Measurements from ENCODE around the gene EPHA4.

DNA sequence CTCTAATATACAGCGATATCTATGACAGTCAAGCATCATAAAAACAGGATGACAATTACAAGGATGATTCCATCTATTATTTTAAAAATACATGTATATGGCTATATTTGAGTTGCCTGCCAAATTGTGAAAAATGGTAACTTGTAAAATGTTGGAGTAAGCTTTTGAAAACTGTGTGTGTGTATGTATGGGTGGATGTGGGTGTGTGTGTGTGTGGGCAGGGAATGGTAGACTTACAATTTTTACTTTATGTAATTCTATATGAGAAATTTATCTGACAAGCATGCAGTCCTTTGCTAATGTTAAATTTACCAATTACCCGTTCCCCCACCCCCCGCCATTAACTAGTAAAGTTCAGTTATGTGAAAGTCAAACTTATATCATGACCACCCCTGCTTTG lies 14.0 kb downstream of the EPHA4 start:
- TF ChIP-seq, protein P1, sequence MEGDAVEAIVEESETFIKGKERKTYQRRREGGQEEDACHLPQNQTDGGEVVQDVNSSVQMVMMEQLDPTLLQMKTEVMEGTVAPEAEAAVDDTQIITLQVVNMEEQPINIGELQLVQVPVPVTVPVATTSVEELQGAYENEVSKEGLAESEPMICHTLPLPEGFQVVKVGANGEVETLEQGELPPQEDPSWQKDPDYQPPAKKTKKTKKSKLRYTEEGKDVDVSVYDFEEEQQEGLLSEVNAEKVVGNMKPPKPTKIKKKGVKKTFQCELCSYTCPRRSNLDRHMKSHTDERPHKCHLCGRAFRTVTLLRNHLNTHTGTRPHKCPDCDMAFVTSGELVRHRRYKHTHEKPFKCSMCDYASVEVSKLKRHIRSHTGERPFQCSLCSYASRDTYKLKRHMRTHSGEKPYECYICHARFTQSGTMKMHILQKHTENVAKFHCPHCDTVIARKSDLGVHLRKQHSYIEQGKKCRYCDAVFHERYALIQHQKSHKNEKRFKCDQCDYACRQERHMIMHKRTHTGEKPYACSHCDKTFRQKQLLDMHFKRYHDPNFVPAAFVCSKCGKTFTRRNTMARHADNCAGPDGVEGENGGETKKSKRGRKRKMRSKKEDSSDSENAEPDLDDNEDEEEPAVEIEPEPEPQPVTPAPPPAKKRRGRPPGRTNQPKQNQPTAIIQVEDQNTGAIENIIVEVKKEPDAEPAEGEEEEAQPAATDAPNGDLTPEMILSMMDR (IDR thresholded peaks at IDR 0.05) = no peak
- TF ChIP-seq TCF7L2 (IDR thresholded peaks at IDR 0.05; ENCODE audit: low read depth, low read length) (no peak), POLR2AphosphoS5 (IDR thresholded peaks at IDR 0.05; ENCODE audit: low read depth, low read length) (no peak), SIN3A (IDR thresholded peaks at IDR 0.05; ENCODE audit: borderline replicate concordance, insufficient read depth, low read depth, low read length) (no peak)
- TF ChIP-seq, protein P2, sequence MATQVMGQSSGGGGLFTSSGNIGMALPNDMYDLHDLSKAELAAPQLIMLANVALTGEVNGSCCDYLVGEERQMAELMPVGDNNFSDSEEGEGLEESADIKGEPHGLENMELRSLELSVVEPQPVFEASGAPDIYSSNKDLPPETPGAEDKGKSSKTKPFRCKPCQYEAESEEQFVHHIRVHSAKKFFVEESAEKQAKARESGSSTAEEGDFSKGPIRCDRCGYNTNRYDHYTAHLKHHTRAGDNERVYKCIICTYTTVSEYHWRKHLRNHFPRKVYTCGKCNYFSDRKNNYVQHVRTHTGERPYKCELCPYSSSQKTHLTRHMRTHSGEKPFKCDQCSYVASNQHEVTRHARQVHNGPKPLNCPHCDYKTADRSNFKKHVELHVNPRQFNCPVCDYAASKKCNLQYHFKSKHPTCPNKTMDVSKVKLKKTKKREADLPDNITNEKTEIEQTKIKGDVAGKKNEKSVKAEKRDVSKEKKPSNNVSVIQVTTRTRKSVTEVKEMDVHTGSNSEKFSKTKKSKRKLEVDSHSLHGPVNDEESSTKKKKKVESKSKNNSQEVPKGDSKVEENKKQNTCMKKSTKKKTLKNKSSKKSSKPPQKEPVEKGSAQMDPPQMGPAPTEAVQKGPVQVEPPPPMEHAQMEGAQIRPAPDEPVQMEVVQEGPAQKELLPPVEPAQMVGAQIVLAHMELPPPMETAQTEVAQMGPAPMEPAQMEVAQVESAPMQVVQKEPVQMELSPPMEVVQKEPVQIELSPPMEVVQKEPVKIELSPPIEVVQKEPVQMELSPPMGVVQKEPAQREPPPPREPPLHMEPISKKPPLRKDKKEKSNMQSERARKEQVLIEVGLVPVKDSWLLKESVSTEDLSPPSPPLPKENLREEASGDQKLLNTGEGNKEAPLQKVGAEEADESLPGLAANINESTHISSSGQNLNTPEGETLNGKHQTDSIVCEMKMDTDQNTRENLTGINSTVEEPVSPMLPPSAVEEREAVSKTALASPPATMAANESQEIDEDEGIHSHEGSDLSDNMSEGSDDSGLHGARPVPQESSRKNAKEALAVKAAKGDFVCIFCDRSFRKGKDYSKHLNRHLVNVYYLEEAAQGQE (IDR thresholded peaks at IDR 0.05; ENCODE audit: insufficient read depth in 1 of 2, low read depth in 2 of 2, low read length in 1 of 2) = no peak

Data from Panc1 (cell line).